ENCODE results near the gene ACOX3.
"Not testable (repeated sequence)": the region's sequence is repeated elsewhere in the genome, so short reads cannot be mapped to it uniquely, and the experiment has no call there.

Gene ACOX3

DNA sequence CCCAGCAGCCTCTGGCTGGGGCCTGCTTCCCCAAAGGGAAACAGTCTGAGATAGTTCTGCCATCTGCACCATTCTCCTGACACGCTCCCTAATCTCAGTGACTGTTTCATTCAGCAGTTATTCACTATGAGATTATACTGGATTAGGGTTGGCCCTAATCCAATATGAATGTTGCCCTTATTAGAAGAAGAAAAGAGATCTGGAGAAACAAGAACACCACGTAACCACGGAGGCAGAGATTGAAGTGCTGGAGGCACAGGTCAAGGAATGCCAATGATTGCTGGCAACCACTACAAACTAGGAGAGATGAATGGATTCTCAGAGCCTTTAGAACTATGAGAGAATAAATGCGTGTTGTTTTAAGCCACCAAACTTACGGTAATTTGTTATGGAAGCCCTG is 7.4 kb downstream of the ACOX3 start:
- no peak for DNase-seq (ENCODE audit: low read depth)

- no peak for DNase-seq (ENCODE audit: low read depth)
These were observed 9.0 kb downstream of the ACOX3 start for GRCh38 chr4:8431553-8431952.

- DNase-seq (ENCODE audit: low read depth) = peak; percentile 86
These were observed 12.0 kb downstream of the ACOX3 start for GRCh38 chr4:8428288-8429097.

- no peak for DNase-seq (ENCODE audit: low read depth)
These were observed 12.7 kb downstream of the ACOX3 start for GRCh38 chr4:8427761-8428287.

DNA sequence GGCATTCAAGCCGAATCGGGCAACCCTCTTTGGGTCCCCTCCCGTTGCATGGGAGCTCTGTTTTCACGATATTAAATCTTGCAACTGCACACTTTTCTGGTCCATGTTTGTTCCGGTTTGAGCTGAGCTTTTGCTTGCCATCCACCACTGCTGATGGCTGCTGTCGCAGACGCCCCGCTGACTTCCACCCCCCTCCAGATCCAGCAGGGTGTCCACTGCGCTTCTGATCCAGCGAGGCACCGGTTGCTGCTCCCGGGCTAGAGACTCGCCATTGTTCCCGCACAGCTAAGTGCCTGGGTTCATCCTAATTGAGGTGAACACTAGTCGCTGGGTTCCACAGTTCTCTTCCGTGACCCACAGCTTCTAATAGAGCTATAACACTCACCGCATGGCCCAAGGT is 13.3 kb downstream of the ACOX3 start:
- DNase-seq (ENCODE audit: low read depth) = no peak

- DNase-seq (ENCODE audit: low read depth) = no peak
These were observed 17.7 kb downstream of the ACOX3 start for GRCh38 chr4:8422786-8423185.

DNA sequence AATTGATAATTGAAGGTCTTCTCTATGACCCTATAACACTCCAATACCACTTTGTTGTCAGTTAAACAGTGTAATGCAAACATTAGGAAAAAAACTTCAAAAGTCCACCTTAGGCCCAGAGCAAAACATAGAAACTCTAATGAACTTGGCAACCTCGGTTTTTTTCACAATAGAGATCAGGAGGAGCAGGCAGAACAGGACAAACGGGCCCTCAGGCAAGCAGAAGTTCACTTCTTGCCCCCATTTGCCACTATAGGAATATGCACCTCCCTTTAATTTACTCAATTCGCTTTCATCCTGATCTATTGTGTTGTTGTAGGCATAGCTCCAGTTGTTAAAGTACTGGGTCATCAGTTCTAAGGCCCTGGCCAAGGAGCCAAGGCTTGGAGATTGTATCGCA is 18.2 kb downstream of the ACOX3 start:
- DNase-seq (ENCODE audit: low read depth) = no peak

DNA sequence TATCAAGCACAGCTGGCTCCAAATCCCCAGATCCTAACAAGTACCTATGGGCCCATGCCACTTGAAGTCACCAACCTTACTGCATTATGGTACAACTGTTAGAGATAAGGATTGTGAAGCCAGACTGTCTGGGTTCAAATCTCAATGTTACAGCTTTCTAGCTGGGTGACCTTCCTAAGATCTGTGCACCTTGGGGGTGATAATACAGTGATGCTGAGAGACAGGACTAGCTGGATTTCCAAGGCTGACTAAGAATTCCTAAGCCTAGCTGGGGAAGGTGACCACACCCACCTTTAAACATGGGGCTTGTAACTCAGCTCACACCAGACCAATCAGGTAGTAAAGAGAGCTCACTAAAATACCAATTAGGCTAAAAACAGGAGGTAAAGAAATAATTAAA is 20.4 kb downstream of the ACOX3 start:
- DNase-seq (ENCODE audit: low read depth) = not testable (repeated sequence)

GRCh38 chr4:8419222-8420041 is 21.1 kb downstream of the ACOX3 start:
- no peak for DNase-seq (ENCODE audit: low read depth)

GRCh38 chr4:8417071-8417614 is 23.4 kb downstream of the ACOX3 start:
- DNase-seq (ENCODE audit: low read depth) = no peak

GRCh38 chr4:8414377-8414776 is 26.1 kb downstream of the ACOX3 start:
- DNase-seq (ENCODE audit: low read depth) = no peak

DNA sequence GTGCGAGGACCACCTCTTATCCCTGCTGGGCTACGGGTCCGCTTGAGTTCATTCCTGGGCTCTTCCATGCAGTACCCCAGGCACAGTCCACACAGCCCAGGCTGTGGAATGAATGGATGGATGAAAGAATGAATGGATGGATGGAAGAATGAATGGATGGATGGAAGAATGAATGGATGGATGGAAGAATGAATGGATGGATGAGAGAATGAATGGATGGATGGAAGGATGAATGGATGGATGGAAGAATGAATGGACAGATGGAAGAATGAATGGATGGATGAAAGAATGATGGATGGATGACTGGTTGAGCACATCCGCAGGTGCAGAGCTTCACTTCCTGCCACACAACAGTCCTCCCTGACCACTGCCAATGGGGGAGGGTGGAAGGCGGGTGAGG is 28.2 kb downstream of the ACOX3 start:
- DNase-seq (ENCODE audit: low read depth) = no peak

DNA sequence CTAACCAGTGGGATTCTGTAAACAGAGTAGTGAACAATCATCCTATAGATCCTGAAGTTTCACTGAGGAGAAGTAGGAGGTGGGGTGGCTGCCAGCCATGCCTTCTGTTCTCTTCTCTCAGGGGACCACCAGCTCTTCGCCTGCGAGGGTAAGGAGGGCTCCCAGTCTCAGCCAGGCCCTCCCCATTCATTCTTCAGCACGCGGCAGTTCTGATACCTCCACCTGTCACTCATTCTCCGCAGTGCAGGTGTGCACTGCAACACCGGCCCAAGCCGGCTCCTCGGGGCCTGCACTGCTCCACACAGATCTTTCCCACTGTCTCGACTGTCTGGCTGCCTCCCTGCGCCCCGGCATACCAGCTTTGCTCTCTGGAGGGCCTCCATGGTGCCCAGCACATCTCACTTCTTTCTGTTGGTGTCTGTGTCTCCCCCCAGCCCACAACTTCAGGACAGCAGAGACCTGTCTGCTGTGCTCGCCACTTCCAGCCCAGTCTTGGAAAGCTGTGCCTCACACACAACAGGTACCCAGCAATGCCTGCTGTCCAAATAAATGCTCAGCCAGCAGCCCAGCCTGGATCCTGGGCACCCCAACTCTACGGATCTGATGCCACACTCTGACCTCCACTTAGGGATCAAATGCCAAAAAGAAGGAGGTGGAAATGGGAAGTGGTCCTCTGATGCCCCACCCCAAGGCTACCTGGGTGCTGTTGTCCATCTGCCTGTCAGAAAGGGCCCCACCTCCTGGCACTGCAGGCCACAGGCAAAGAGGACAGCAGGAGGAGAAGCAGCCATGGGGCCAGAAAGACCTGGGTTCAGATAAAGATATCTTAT is 29.0 kb downstream of the ACOX3 start:
- DNase-seq (ENCODE audit: low read depth) = no peak

- DNase-seq (ENCODE audit: low read depth) = no peak
These were observed 29.8 kb downstream of the ACOX3 start for GRCh38 chr4:8410641-8411271.

- DNase-seq (ENCODE audit: low read depth) = no peak
These were observed 30.4 kb downstream of the ACOX3 start for GRCh38 chr4:8410066-8410625.

- DNase-seq (ENCODE audit: low read depth) = peak; percentile 39
These were observed 31.1 kb downstream of the ACOX3 start for GRCh38 chr4:8409264-8410065.

DNA sequence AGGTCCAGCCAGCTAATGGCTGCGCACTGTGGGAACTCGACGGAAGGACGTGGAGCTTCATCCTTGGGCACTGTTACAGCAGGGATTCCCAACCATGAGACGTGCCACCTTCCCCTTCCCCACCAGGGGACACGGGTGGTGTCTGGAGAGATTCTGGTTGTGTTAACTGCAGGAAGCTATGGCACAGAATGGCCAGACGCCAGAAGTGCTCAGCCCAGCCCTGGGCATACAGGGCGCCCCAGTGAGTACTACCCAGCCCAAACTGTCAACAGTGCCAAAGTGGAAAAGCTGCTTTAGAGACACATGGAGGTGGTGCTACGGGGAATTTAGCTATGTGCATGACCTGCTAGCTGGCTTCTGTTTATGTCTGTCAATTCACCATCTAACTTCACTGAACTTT is 32.8 kb downstream of the ACOX3 start:
- DNase-seq (ENCODE audit: low read depth) = no peak

DNA sequence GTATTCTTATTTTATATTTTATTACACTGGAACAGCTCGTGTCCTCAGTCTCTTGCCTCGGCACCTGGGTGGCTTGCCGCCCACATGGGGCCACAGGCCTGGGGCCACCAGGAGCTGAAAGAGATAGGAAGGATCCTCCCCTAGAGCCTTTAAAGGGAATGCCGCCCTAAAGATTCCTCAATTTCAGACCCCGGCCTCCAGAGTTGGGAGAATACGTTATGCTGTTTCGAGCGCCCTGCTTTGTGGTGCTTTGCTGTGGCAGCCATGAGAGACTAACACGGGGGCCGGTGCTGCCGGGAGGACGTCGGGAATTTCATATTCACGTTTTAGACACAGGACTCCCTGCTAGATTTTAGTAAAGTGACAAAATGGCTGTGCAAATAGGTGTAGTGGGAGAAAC is 33.2 kb downstream of the ACOX3 start:
- no peak for DNase-seq (ENCODE audit: low read depth)

GRCh38 chr4:8406887-8407286 is 33.6 kb downstream of the ACOX3 start:
- DNase-seq (ENCODE audit: low read depth) = not testable (repeated sequence)

- no peak for DNase-seq (ENCODE audit: low read depth)
These were observed 35.0 kb downstream of the ACOX3 start for GRCh38 chr4:8405516-8405875.

Data from stimulated activated CD8-positive, alpha-beta memory T cell treated with anti-CD3 and anti-CD28 coated beads, Interleukin-4, amount 100 ng/mL, for 24 hours (primary cell).